Gastrocnemius medialis (tissue), 4 donors: ENCODE measurements around the gene SPON1.

ENCODE experiments used
- CTCF ChIP-seq, 5 experiments: fragments of 450-650 bp in 3 of 5; fragments of 200-600 bp in 2 of 5; sonication (generic) in 2 of 5; IDR thresholded peaks in 4 of 5; conservative IDR thresholded peaks in 1 of 5; 1 replicate in 4 of 5; 2 replicates in 1 of 5; pipeline ENCODE4 v1.5.1; 2016 to 2019; ENCODE audit warnings: antibody characterized with exemption in 5 of 5, mild to moderate bottlenecking in 3 of 5, moderate library complexity in 3 of 5
- POLR2A ChIP-seq, 2 donors: fragments of 450-650 bp; IDR thresholded peaks; one replicate each; pipeline ENCODE4 v1.6.1; 2017; ENCODE audit warnings: antibody characterized with exemption in 2 of 2, mild to moderate bottlenecking in 2 of 2, moderate library complexity in 2 of 2

GRCh38 chr11:14253421-14253820 lies 290.9 kb downstream of the SPON1 start:
- TF ChIP-seq CTCF (IDR thresholded peaks at IDR 0.05 in 4 of 5, conservative IDR thresholded peaks at IDR 0.05 in 1 of 5) (no peak), POLR2A (IDR thresholded peaks at IDR 0.05) (no peak)
